Anterior cingulate cortex (tissue), 58 donors: ENCODE data around the gene CYP26C1.
"Not testable (repeated sequence)": the region's sequence is repeated elsewhere in the genome, so short reads cannot be mapped to it uniquely, and the experiment has no call there.

Experiments
- DNase-seq, 58 donors: peaks; one replicate each; lab custom pipeline; 2025; lab: John Stamatoyannopoulos, UW

CYP26C1 gene

DNA sequence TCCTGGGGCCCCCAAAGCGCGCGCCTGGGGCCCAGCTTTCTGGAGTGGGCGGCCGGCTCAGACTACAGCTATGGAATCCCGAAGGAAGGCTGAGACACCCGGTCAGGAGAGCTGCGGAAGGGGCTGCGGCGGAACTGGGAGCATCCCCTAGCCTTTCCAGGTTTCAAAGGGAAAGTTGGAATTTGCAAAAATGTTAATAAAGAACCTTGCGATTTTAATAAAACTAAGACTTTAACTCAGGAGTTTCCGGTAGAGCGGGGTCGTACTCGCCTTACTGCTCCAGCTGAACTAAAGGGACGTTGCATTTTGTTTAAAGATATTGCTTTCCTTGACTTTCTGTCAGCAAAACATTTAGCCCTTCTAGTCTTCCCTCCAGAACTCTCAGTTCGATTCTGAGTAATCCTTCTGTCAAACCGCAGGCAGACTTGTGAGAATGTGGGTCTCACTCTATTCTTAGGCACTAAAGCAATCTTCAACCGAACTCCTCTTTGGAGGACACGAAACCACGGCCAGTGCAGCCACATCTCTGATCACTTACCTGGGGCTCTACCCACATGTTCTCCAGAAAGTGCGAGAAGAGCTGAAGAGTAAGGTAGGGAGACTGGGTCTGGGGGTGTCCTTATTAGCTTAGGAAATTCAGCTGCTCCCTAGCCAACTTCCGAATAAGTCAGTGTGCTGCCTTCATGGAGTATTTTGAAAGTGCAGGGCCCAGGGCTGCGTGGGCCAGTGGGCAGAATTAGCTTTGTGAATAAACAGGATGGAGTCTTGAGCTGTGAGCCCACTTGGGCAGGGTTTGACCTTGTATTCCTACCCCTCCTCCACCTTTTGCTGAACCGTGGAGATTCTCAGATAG is 15.0 kb downstream of the CYP26C1 start:
- no peak for DNase-seq

DNA sequence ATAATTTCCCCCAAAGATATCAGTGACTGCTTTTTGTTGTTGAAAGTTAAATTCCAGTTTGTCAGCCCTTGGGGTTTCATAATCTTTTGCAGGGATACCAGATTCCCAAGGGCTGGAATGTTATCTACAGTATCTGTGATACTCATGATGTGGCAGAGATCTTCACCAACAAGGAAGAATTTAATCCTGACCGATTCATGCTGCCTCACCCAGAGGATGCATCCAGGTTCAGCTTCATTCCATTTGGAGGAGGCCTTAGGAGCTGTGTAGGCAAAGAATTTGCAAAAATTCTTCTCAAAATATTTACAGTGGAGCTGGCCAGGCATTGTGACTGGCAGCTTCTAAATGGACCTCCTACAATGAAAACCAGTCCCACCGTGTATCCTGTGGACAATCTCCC is 16.3 kb downstream of the CYP26C1 start:
- no peak for DNase-seq

DNA sequence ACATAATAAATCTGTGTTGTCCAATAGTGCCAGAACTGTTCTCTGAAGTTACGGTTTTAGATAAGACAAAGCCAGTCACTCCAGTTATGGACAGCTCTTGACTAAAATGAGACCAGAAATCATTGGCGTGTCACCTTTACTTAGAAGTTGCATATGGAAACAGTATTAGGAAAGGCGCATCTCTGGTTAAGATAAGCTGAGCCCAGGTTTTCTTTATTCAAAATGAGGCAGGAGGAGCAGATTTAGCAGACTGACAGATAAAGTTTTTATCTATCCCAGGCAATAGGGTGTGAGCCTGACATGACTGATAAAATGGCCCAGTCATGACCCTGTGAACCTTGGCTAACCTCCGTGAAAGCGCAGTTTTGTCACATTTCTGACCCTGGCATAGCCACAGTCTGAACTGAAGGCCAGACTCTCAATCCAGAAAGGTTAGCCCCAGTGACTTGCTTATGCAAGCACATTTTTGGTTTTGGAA is 17.3 kb downstream of the CYP26C1 start:
- DNase-seq = no peak

DNA sequence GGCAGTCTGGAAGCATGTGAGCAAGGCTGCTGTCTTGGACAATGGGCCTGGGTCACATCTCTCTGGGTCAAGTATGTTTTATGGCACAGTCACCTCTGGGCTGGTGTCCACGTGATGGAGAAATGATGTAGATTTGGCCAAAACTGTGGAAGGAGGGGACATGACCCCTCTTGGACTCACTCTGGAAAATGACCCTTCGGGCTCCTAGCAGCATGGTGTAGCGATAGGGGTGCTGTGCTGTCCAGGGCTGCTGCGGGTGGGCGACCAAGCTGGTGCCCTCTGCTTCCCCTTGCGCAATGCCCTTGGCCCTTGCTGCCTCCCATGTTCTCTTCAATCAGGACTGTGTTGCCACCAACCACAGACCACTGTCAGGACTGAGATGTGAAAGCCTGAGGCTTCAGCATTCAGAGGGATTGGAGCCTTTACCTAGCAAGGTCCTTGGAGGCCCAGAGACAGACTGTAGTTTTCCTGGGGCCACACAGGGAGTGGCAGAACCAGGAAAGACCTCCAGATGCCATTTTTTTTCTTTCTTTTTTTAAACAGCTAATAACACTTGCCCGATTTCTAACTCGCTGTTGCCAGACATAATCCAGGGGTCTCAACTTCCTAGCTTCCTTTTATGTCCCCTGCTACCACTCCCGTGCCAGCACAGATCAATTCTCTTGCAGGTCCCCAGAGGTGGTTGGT is 19.2 kb downstream of the CYP26C1 start:
- no peak for DNase-seq

DNA sequence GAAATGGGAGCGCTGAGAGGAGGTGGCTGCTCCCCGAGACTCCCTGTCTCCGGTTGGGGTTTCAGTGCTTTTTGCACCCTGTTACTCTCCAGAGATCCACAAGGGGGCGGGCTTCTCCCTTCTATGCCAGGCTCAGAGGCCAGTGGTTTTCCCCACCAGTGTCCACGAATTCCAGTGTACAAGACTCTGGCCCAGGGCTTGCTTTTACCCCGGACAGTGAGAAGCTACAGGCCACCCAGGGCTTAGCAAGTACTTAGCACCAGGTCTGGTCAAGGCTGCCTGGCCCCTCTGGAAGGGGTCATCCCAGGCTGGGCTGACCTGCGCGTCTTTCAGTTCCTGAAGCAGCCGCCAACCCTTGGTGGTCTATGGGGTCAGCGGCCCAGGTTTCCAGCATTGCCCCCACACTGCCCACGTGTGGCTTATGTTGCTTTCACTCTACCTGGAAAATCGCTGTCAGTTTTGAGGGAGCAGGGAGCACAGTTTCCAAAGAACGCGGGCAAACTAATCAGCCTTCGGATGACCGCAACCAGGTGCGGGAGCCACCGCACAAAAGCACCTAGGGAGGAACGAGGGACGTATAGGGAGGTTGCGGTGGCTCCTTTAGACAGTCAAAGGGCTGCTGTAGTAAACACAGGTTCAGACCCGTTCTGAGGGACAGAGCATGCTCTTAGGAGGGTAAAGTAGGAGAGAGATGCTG is 19.9 kb downstream of the CYP26C1 start:
- peak in 31 of 58 donors; percentile 10 to 68 (median 30) for DNase-seq

DNA sequence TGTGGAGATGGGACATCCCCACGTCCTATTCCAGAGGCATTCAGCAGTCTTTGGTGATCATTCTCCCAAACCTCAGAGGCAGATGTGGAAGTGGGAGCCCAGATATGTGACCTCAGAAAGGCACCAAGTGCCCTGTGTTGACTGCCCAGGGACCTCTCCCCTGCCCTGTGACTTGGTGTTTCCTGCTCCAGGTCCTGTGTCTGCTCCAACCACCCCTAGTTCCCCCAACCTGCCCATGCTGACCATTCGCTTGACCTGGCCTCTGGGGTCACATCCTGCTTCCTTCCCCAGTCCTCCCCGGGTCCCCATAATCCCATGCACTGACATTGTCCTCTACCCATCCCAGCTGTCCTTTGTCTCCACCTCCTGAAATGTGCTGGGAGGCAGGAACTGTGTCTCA is 20.7 kb downstream of the CYP26C1 start:
- no peak for DNase-seq

DNA sequence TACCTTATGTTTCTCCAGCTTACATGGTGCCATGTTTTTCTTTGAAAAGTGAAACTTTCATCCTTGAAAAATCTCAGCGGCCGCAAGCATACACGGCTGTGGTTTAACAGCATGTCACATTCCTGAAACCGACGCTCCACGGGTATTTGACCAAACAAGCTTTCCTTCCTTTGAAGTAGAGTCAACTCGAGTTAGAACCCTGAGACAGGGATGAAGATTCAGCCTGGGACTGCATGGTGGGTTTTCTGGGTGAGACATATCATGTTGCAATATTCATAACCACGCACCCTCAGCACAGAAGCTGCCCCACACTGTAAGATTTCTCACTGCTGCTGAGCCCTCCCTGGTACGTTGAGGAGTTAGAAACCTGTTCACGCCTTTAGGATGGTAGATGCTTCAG is 21.2 kb downstream of the CYP26C1 start:
- DNase-seq = no peak

DNA sequence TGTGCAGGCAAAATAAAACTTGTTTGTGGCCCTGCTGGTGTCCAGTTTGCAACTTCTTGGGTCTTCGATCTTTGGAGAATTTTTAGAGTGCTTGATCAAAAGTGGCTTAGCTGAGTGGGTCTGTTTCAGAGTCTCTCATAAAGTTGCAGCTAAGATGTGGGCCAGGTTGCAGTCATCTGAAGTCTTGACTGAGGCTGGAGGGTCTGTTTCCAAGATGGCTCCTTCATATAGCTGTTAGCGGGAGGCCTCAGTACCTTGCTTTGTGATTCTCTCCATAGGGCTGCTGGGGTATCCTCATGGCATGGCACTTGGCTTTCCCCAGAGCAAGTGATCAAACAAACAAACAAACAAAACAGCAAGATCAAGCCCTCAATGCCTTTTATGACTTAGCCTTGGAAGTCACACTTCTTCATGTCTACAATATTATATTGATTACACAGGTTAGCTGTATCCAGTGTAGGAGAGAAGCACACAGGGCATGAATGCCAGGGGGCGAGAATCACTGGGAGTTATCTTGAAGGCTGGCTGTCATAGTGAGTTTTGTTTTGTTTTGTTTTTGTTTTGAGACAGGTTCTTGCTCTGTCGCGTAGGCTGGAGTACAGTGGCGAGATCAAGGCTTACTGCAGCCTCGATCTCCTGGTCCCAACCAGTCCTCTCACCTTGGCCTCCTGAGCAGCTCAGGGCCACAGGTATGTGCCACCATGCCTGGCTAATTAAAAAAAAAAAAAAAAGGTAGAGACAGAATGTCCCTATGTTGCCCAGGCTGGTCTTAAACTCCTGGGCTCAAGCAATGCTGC is 23.3 kb downstream of the CYP26C1 start:
- DNase-seq = no peak

DNA sequence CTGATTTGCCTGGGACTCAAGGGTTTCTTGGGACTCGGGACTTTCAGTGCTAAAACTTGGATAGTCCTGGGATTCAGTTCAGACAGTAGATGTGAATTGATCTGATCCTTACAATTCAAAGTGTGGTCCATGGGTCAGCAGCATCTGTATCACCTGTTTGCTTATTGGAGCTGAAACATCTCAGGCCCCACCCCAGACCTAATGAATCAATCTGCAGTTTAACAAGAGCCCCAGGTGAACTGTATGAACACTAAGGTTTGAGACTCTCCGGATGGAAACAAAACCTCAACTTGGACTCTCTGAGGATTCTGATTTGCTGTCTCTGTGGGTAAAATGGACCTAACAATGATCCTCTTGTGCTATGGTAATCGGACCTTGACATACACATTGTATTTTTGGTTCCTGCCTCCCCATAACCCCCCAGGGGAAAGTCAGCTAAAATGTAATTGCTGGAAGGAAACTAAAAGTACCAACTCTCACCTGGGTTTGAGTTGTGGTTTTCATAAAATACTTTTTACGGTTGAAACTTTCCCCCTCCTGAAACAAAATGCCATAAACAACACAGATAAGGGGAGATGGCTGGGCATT is 24.8 kb downstream of the CYP26C1 start:
- no peak for DNase-seq

DNA sequence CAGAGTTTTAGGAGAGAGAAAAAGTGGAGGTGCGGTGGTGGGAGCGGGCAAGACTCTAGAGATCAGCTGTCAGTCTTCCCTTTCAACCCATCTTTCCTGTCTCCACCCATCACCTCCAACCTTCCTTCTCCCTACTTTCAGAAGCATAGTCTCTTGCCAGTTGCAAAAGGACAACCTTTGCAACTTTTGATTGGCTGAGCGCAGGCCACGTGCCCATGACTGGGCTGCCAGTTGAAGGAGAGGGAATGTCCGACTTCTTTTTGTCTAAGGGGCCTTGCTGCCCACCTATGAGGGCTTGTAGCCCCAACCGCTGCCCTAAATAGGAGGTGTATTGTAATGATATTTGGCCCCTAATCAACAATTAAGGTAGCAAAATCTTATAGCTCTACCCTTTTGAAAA is 25.7 kb downstream of the CYP26C1 start:
- no peak for DNase-seq

DNA sequence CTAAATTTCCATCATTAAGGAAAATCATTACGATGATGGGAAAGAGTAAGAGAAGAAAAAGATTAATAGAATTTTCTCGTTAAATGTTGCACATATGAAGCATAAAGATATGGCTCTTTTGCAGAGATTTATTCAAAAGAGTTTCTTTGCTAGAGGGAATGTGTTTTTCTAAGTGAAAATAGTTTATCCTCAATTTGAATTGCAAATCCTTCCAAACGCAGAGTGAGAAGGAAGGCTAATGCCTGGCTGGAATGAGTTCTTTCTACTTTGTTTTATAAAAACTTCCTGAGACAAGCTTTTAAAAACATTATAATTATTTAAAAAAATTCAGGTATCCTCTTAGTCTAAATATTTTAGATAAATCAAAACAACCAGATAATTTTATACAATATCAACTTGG is 27.2 kb downstream of the CYP26C1 start:
- DNase-seq = no peak

DNA sequence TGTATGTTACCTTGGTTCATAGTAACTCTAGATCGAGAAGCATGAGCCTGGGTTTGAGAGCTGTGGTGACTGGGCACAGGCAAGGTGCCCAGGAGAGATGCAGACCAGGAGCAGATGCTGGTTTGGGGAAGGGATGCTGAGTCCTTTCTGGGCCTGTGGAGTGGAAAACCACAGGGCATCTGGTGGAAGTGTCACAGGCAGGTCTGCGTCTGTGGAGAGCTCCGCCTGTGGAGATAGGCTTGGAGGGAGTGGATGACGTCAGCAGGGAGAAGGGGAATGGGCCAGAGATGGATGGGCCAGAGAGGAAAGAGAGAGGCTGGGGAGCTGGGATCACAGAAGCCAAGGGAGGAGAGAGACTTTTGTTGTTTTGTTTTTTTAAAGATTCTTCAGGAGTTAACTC is 27.9 kb downstream of the CYP26C1 start:
- no peak for DNase-seq

DNA sequence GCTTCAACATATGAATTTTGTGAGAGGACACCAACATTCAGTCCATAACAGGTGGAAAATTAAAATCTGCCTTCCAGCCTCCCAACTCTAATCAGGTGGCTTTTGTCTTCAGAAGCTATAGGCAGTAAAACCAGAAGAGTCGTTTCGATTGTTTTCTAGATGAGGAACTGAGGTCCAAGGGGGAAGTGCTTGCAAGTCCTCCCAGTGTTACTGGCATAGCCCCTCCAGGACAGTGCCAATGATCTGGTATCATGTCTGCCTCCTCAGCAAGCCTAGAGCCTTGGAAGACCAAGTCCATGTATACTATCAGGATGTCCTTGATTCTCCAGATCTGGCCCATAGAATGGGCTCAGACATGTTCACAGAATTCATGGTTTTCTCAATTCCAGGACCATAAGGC is 30.0 kb downstream of the CYP26C1 start:
- DNase-seq = no peak

DNA sequence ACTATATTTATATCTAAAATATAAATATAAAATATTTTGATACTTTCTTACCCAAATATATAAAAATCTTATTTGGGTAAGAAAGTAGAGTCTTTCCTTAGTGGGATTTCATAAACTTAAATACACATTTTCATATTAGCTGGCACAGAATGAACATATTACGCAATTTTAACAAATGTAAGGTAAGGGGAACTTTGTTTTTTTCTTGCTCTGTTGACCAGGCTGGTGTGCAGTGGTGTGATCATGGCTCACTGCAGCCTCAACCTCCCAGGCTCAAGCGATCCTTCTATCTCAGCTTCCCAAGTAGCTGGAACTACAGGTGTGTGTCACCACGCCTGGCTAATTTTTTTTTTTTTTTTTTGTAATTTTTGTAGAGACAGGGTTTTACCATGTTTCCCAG is 31.4 kb downstream of the CYP26C1 start:
- DNase-seq = no peak

DNA sequence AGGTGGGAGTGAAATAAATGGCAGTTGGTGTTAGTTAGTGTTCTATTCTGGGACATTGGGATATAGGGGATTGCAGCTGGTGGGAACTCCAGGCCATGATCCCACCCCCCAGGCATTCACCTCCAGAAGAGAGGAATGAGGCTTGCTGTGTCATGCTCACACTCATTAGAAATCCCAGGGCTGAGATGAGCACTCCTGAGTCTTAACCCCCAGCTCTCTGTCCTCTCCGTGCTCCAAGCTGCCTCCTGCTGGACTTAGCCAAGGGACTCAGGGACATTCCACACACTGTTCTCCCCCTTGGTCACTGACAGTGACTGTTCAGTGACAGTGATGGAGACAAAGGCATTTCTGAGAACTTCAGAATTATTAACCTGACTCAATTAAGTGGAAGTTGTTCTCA is 34.6 kb downstream of the CYP26C1 start:
- DNase-seq = no peak

DNA sequence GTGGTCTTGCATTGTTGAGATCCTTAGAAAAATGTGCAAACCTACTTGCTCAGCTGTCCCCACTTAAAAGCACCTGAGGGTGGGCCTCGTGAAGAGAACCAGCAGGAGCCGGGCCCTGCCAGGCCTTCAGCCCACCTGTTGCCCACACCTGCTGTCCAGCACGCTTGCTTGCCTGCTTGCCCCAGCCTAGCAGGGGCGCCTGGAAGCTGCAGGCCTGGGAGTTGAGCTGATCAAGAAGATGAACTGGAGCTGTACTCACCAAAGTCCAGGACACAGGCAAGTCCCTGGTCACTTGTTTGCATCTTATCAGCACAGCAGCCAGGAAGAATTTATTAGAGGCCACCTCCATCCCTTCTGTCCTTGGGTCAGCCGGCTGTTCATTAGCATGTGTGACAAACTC is 36.3 kb downstream of the CYP26C1 start:
- no peak for DNase-seq

DNA sequence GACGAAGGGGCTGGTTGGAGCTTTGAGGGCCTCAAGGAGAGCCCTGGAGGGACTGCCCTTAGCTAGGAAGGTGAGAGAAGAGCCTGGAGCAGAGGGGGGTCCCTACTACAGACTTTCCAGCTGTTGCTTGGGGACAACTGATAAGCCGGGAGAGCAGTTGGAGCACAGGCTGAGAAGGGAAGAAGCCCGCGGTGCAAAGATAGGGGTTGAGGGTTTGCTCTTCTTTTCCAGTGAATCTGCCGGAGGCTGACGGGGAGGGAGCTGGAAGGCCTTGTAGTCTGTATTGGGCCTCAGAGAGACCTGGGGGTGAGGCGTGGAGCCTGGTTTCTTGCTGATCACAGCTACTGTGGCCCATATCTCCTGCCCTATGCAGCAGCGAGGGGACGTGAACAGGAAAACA is 36.8 kb downstream of the CYP26C1 start:
- DNase-seq = no peak

DNA sequence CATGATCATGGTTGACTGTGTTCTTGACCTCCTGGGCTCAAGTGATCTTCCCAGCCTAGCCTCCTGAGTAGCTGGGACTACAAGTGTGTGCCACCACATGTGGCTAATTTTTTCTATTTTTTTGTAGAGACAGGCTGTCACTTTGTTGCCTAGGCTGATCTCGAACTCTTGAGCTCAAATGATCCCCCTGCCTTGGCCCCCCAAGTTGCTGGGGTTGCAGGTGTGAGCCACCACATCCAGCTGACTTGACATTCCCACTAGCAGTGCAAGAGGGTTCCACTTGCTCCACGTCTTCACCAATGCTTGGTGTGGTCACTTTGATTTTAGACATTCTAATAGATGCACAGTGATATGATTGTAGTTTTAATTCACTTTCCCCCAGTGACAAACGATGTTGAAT is 38.2 kb downstream of the CYP26C1 start:
- no peak for DNase-seq

DNA sequence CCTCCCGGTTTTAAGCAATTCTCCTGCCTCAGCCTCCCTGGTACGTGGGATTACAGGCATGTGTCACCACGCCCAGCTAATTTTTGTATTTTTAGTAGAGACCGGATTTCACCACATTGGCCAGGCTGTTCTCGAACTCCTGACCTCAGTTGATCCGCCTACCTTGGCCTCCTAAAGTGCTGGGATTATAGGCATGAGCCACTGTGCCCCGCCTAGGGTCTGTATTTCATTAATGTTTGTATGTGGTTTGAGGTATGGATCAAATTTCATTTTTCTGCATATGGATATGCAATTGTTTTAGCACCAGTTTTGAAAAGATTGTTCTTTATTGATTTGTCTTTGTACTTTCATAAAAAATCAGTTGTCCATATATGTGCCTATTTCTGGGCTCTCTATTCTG is 39.1 kb downstream of the CYP26C1 start:
- DNase-seq = no peak

DNA sequence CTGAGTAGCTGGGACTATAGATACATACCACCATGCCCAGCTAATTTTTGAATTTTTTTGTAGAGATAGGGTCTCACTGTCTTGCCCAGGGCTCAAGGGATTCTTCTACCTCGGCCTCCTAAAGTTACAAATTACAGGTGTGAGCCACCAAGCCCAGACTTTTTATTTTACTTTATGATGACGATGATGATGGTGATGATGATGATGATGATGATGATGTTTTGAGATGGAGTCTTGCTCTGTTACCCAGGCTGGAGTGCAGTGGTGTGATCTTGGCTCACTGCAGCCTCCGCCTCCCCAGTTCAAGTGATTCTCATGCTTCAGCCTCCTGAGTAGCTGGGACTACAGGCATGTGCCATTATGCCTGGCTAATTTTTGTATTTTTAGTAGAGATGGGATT is 40.5 kb downstream of the CYP26C1 start:
- not testable (repeated sequence) for DNase-seq
